SK-N-SH treated with all-trans-retinoic acid at 6 μM for 48 hours (cell line): ENCODE measurements around the gene CEND1.

Experiments used
- ATAC-seq: fragments of 200-7000 bp; cut with Tn5 transposase; 3 replicates; pipeline ENCODE4 v1.9.1; 2020; ENCODE audit warnings: mild to moderate bottlenecking, moderate library complexity
- ARNTL ChIP-seq: fragments of 450-650 bp; formaldehyde crosslinking; IDR thresholded peaks from 2 replicates; pipeline ENCODE4 v1.5.0; 2020; ENCODE audit warnings: low read depth, mild to moderate bottlenecking, moderate library complexity, borderline replicate concordance
- BACH2 ChIP-seq: fragments of 250-450 bp; sonication (Bioruptor Pico); IDR thresholded peaks from 2 replicates; pipeline ENCODE4 v1.9.0; 2021; ENCODE audit warnings: mild to moderate bottlenecking, borderline replicate concordance
- GLIS3 ChIP-seq: fragments of 250-450 bp; sonication (Bioruptor Pico); IDR thresholded peaks from 2 replicates; pipeline ENCODE4 v1.5.0; 2020; ENCODE audit warnings: mild to moderate bottlenecking, moderate library complexity
- ISL1 ChIP-seq: fragments of 250-450 bp; sonication (Bioruptor Pico); IDR thresholded peaks from 2 replicates; pipeline ENCODE4 v2.1.2; 2022; ENCODE audit warnings: mild to moderate bottlenecking, moderate library complexity
- OSR1 ChIP-seq: fragments of 250-450 bp; sonication (Bioruptor Pico); IDR thresholded peaks from 2 replicates; pipeline ENCODE4 v1.8.0; 2022; ENCODE audit warnings: moderate library complexity, mild to moderate bottlenecking, inconsistent platforms
- PATZ1 ChIP-seq: fragments of 250-450 bp; sonication (Bioruptor Pico); IDR thresholded peaks from 2 replicates; pipeline ENCODE4 v1.8.0; 2020; ENCODE audit warnings: mild to moderate bottlenecking, moderate library complexity, borderline replicate concordance
- POU6F1 ChIP-seq: fragments of 250-450 bp; sonication (Bioruptor Pico); IDR thresholded peaks from 2 replicates; pipeline ENCODE4 v1.8.0; 2021; ENCODE audit warnings: low read depth, mild to moderate bottlenecking, moderate library complexity, borderline replicate concordance
- RARB ChIP-seq: fragments of 250-450 bp; sonication (Bioruptor Pico); IDR thresholded peaks from 2 replicates; pipeline ENCODE4 v1.8.0; 2021; ENCODE audit warnings: mild to moderate bottlenecking, moderate library complexity
- SNAI2 ChIP-seq: fragments of 250-450 bp; sonication (Bioruptor Pico); IDR thresholded peaks from 2 replicates; pipeline ENCODE4 v1.5.0; 2020; ENCODE audit warnings: mild to moderate bottlenecking, moderate library complexity
- TCF4 ChIP-seq: fragments of 250-450 bp; sonication (Bioruptor Pico); IDR thresholded peaks from 2 replicates; pipeline ENCODE4 v1.8.0; 2021; ENCODE audit warnings: mild to moderate bottlenecking, moderate library complexity, borderline replicate concordance
- TOX ChIP-seq: fragments of 250-450 bp; sonication (Bioruptor Pico); IDR thresholded peaks from 2 replicates; pipeline ENCODE4 v1.8.0; 2021; ENCODE audit warnings: mild to moderate bottlenecking, moderate library complexity, borderline replicate concordance
- TSHZ2 ChIP-seq: fragments of 250-450 bp; sonication (Bioruptor Pico); IDR thresholded peaks from 2 replicates; pipeline ENCODE4 v1.5.0; 2020; ENCODE audit warnings: mild to moderate bottlenecking, moderate library complexity
- ZC3H10 ChIP-seq: fragments of 250-450 bp; sonication (Bioruptor Pico); IDR thresholded peaks from 2 replicates; pipeline ENCODE4 v1.5.1; 2021; ENCODE audit warnings: mild to moderate bottlenecking, moderate library complexity
- ZFP30 ChIP-seq: fragments of 450-650 bp; formaldehyde crosslinking; IDR thresholded peaks from 2 replicates; pipeline ENCODE4 v1.5.0; 2022; ENCODE audit warnings: mild to moderate bottlenecking, moderate library complexity
- ZNF565 ChIP-seq: fragments of 450-650 bp; formaldehyde crosslinking; conservative IDR thresholded peaks from 2 replicates; pipeline ENCODE4 v1.5.0; 2020; ENCODE audit warnings: low read depth, mild to moderate bottlenecking, moderate library complexity
- ZNF70 ChIP-seq: fragments of 450-650 bp; formaldehyde crosslinking; IDR thresholded peaks from 2 replicates; pipeline ENCODE4 v1.5.0; 2020; ENCODE audit warnings: mild to moderate bottlenecking, moderate library complexity
- ZNF8 ChIP-seq: fragments of 450-650 bp; formaldehyde crosslinking; IDR thresholded peaks from 2 replicates; pipeline ENCODE4 v1.5.0; 2020; ENCODE audit warnings: mild to moderate bottlenecking, moderate library complexity
- TF ChIP-seq, protein P1 (sequence below): fragments of 250-450 bp; sonication (Bioruptor Pico); IDR thresholded peaks from 2 replicates; pipeline ENCODE4 v1.5.1; 2020; ENCODE audit warnings: low read depth, mild to moderate bottlenecking, moderate library complexity

Gene CEND1

GRCh38 chr11:764322-765024, 25.4 kb downstream of the CEND1 start (continued):
- TF ChIP-seq PATZ1 (CRISPR knock-in tag) (no peak), POU6F1 (no peak), SNAI2 (CRISPR knock-in tag) (no peak)
- TF ChIP-seq, all 23 proteins: peak for 0

- ATAC-seq: no peak; the same call in 2 of the 3 replicates
- TF ChIP-seq SNAI2 (CRISPR knock-in tag) (no peak), TCF4 (CRISPR knock-in tag) (no peak), TSHZ2 (no peak)
These were observed 26.2 kb downstream of the CEND1 start for GRCh38 chr11:763549-764321.

- TF ChIP-seq SNAI2 (CRISPR knock-in tag) (no peak), ZNF70 (CRISPR knock-in tag) (no peak), BACH2 (no peak), ZNF8 (CRISPR knock-in tag) (no peak), POU6F1 (no peak), OSR1 (no peak), ZFP30 (CRISPR knock-in tag) (no peak), TCF4 (CRISPR knock-in tag) (no peak), ISL1 (CRISPR knock-in tag) (no peak)
- TF ChIP-seq, all 23 proteins: peak for 0
These were observed 26.8 kb downstream of the CEND1 start for GRCh38 chr11:763073-763463.

DNA sequence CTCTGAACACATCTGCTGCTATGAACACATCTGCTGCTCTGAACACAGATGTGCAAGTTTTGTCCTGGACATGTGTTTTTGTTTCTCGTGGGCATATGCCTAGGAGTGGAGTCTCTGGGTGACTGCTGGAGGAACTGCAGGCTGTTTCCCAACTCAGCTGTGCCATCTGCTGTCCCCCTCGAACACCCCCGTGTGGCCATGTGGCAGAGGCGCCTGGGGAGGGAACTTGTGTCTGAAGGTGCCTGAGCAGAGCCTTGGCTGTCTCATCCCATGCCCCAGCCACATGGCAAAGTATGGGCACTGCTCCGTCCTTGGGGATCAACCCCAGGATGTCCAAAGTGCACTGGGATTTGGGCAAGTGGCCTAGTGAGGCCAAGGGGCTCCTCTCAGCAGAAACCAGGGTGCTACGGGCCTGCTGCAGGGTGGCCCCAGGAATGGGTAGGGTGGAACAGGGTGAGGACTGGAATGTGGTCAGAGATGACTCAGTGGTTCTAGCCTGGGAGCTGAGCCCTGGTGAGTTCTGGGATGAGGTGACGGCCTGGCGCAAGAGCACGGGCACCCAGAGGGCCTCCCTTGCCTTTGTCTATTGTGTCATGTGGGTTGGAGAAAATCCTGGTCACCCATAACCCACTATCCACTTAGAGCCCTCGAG, 27.3 kb downstream of the CEND1 start:
- TF ChIP-seq BACH2 (no peak), ZNF70 (CRISPR knock-in tag) (peak; percentile 92), POU6F1 (no peak), ZNF565 (CRISPR knock-in tag) (no peak), ZFP30 (CRISPR knock-in tag) (no peak), GLIS3 (CRISPR knock-in tag) (no peak), ZNF8 (CRISPR knock-in tag) (no peak), ARNTL (no peak), TOX (CRISPR knock-in tag) (no peak), RARB (CRISPR knock-in tag) (no peak), PATZ1 (CRISPR knock-in tag) (no peak), ZC3H10 (CRISPR knock-in tag) (no peak)
- TF ChIP-seq, protein P1, sequence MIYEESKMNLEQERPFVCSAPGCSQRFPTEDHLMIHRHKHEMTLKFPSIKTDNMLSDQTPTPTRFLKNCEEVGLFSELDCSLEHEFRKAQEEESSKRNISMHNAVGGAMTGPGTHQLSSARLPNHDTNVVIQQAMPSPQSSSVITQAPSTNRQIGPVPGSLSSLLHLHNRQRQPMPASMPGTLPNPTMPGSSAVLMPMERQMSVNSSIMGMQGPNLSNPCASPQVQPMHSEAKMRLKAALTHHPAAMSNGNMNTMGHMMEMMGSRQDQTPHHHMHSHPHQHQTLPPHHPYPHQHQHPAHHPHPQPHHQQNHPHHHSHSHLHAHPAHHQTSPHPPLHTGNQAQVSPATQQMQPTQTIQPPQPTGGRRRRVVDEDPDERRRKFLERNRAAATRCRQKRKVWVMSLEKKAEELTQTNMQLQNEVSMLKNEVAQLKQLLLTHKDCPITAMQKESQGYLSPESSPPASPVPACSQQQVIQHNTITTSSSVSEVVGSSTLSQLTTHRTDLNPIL (CRISPR knock-in tag): peak; percentile 27; the same call in 1 of the 2 replicates
- ATAC-seq: peak; percentile 47

More at GRCh38 chr11:763073-763463, 26.8 kb downstream of the CEND1 start:
- ATAC-seq: no peak
